Neural cell (in vitro differentiated cells): ENCODE results near the gene SFXN4. TPM values are rescaled to one million over a fixed set of nuclear protein-coding genes. Genes with fewer than 3 reads are reported as not detected.

ENCODE experiments used
- H2AFZ ChIP-seq: fragments of 200-600, 300-800 bp; sonication (generic), shearing (Covaris generic); 2 replicates; pipeline ENCODE4 v1.6.0; 2014; ENCODE audit warnings: low read depth, mild to moderate bottlenecking, antibody characterized with exemption, low read length, moderate library complexity
- H3F3A ChIP-seq: fragments of 200-600 bp; shearing (Covaris generic); 2 replicates; pipeline ENCODE4 v1.6.1; 2016; ENCODE audit warnings: mild to moderate bottlenecking, moderate library complexity, mixed read lengths, antibody characterized with exemption, low read length; ENCODE audit not compliant: insufficient read depth, poor library complexity, severe bottlenecking
- H3K27ac ChIP-seq: fragments of 200-600, 300-800 bp; sonication (generic), shearing (Covaris generic); 2 replicates; pipeline ENCODE4 v1.5.1; 2014; ENCODE audit warnings: mild to moderate bottlenecking, low read length, moderate library complexity
- H3K27me3 ChIP-seq: fragments of 300-800, 200-600 bp; sonication (generic), shearing (Covaris generic); 2 replicates; pipeline ENCODE4 v1.6.0; 2014; ENCODE audit warnings: mild to moderate bottlenecking, low read depth, low read length, moderate library complexity; ENCODE audit not compliant: insufficient read depth
- H3K36me3 ChIP-seq: fragments of 300-800, 200-600 bp; sonication (generic), shearing (Covaris generic); 2 replicates; pipeline ENCODE4 v1.5.1; 2014; ENCODE audit warnings: mild to moderate bottlenecking, antibody characterized with exemption, low read length, moderate library complexity; ENCODE audit not compliant: insufficient read depth
- H3K4me2 ChIP-seq: fragments of 300-800, 200-600 bp; sonication (generic), shearing (Covaris generic); 2 replicates; pipeline ENCODE4 v1.6.0; 2014; ENCODE audit warnings: mild to moderate bottlenecking, low read length
- H3K4me3 ChIP-seq: fragments of 300-800, 200-600 bp; sonication (generic), shearing (Covaris generic); 2 replicates; pipeline ENCODE4 v1.5.1; 2014; ENCODE audit warnings: mild to moderate bottlenecking, low read length, moderate library complexity
- H3K79me2 ChIP-seq: fragments of 200-600 bp; shearing (Covaris generic); replicated peaks from 2 replicates; pipeline ENCODE4 v1.6.0; 2014; ENCODE audit warnings: mild to moderate bottlenecking, low read length, moderate library complexity; ENCODE audit not compliant: insufficient read depth
- H3K9ac ChIP-seq: fragments of 300-800, 200-600 bp; sonication (generic), shearing (Covaris generic); 2 replicates; pipeline ENCODE4 v1.6.1; 2016; ENCODE audit warnings: mild to moderate bottlenecking, low read length, mixed read lengths
- H3K9me2 ChIP-seq: fragments of 200-600 bp; shearing (Covaris generic); 2 replicates; pipeline ENCODE4 v1.6.1; 2016; ENCODE audit warnings: mild to moderate bottlenecking, low read length, mixed read lengths; ENCODE audit not compliant: insufficient read depth
- H3K9me3 ChIP-seq: fragments of 200-600, 300-800 bp; sonication (generic), shearing (Covaris generic); 2 replicates; pipeline ENCODE4 v1.6.1; 2016; ENCODE audit warnings: mild to moderate bottlenecking, mixed run types, low read length, moderate library complexity, mixed read lengths
- H4K20me1 ChIP-seq: fragments of 200-600 bp; shearing (Covaris generic); 2 replicates; pipeline ENCODE4 v1.6.1; 2016; ENCODE audit warnings: mild to moderate bottlenecking, mixed run types; ENCODE audit not compliant: insufficient read depth
- EP300 ChIP-seq: fragments of 450-650 bp; conservative IDR thresholded peaks from 2 replicates; pipeline ENCODE4 v1.6.1; 2014; ENCODE audit warnings: antibody characterized with exemption, mild to moderate bottlenecking, moderate library complexity; ENCODE audit not compliant: poor library complexity, severe bottlenecking
- EZH2 ChIP-seq: fragments of 200-600, 300-800 bp; shearing (Covaris generic), sonication (generic); IDR thresholded peaks from 2 replicates; pipeline ENCODE4 v1.6.1; 2014; ENCODE audit warnings: antibody characterized with exemption, low read length, borderline replicate concordance, mild to moderate bottlenecking; ENCODE audit not compliant: insufficient read depth, poor library complexity, severe bottlenecking
- MXI1 ChIP-seq: fragments of 450-650 bp; conservative IDR thresholded peaks from 2 replicates; pipeline ENCODE4 v1.6.1; 2014; ENCODE audit warnings: antibody characterized with exemption, mild to moderate bottlenecking; ENCODE audit not compliant: poor library complexity, severe bottlenecking
- POLR2AphosphoS5 ChIP-seq: IDR thresholded peaks from 2 replicates; pipeline ENCODE4 v1.6.1; 2012
- RAD21 ChIP-seq: fragments of 450-650 bp; conservative IDR thresholded peaks from 2 replicates; pipeline ENCODE4 v1.6.1; 2014; ENCODE audit warnings: antibody characterized with exemption, mild to moderate bottlenecking, moderate library complexity
- SMC3 ChIP-seq: fragments of 450-650 bp; conservative IDR thresholded peaks from 2 replicates; pipeline ENCODE4 v1.6.1; 2014; ENCODE audit warnings: antibody characterized with exemption, mild to moderate bottlenecking, moderate library complexity; ENCODE audit not compliant: poor library complexity
- TAF1 ChIP-seq: IDR thresholded peaks from 2 replicates; pipeline ENCODE4 v1.6.1; 2012; ENCODE audit warnings: low read depth
- polyA plus RNA-seq: library from polyadenylated mRNA; depleted of rRNA; stranded (reverse); fragments of >200 nt; gene quantifications from 2 replicates; pipeline ENCODE4 v1.2.3, GENCODE V29; 2014
- TF ChIP-seq, protein P1 (sequence below): IDR thresholded peaks from 2 replicates; pipeline ENCODE4 v1.6.1; 2012; ENCODE audit warnings: borderline replicate concordance
- TF ChIP-seq, protein P2 (sequence below): fragments of 450-650 bp; IDR thresholded peaks from 2 replicates; pipeline ENCODE4 v1.5.1; 2014; ENCODE audit warnings: antibody characterized with exemption, mild to moderate bottlenecking, moderate library complexity; ENCODE audit not compliant: poor library complexity, severe bottlenecking

SFXN4 gene
- polyA plus RNA-seq, 1 donor from 2014 or later, result 23.7 TPM

DNA sequence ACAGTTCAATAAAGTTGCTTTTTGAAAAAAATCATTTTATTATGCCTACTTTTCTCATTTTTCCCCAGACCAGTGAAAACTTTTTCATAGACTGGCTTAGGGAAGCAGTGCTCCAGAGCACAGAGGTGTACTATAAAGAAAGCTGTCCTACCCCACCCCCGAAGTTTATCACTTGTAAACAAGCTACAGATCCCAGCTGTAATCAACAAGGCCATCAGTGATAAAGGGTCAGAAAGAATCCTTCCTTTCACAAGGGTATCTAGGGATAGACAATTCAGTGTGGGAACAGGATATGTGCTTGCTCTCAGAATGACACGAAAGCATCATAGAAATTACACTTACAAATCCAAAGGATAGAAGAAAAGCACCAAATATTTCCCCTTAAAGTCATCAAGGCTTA is 8.6 kb upstream of the SFXN4 start:
- no peak overlapping the region for H3K27ac ChIP-seq
- H4K20me1 ChIP-seq, result no peaks in the 10 kb centered on the region
- H3K36me3 ChIP-seq, result peaks cover 8% of the 10 kb centered on the region
- peaks cover 24% of the 10 kb centered on the region for H3K79me2 ChIP-seq
- H3F3A ChIP-seq, result no peaks in the 10 kb centered on the region
- no peak overlapping the region for H3K4me3 ChIP-seq
- H3K4me2 ChIP-seq, result no peak overlapping the region
- H3K9me3 ChIP-seq, result no peaks in the 10 kb centered on the region
- no peak for TF ChIP-seq TAF1
- H3K9ac ChIP-seq, result no peak overlapping the region
- H3K9me2 ChIP-seq, result no peaks in the 10 kb centered on the region
- H3K27me3 ChIP-seq, result no peaks in the 10 kb centered on the region
- H2AFZ ChIP-seq, result no peak overlapping the region

DNA sequence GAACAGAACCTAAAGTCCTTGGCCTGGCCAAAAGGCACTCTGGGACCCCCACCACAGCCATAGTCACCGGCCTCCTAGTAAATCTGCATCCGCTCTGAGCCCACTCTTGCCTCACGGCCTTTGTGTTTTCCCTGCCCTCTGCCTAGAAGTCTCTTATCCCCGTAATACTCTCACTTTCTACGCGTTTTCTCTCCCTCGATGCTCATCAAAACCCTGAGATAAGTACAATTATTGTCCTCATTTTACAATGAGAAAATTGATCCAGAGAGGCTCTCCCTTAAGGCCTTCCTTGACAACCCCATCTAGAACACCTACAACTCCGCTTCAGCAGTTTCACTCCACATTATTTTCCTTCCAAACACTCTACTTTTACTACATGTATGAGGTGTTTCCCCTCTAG is 1.5 kb upstream of the SFXN4 start:
- Histone ChIP-seq H3K4me3 (no peak overlapping the region), H3K79me2 (no peaks in the 10 kb centered on the region), H3K4me2 (no peak overlapping the region), H3K9me3 (no peaks in the 10 kb centered on the region), H3K9ac (no peak overlapping the region), H3K27ac (no peak overlapping the region), H2AFZ (no peak overlapping the region), H3F3A (no peaks in the 10 kb centered on the region), H3K36me3 (peaks cover 6% of the 10 kb centered on the region), H3K9me2 (no peaks in the 10 kb centered on the region), H3K27me3 (peaks cover 9% of the 10 kb centered on the region), H4K20me1 (no peaks in the 10 kb centered on the region)
- TF ChIP-seq, protein P1, sequence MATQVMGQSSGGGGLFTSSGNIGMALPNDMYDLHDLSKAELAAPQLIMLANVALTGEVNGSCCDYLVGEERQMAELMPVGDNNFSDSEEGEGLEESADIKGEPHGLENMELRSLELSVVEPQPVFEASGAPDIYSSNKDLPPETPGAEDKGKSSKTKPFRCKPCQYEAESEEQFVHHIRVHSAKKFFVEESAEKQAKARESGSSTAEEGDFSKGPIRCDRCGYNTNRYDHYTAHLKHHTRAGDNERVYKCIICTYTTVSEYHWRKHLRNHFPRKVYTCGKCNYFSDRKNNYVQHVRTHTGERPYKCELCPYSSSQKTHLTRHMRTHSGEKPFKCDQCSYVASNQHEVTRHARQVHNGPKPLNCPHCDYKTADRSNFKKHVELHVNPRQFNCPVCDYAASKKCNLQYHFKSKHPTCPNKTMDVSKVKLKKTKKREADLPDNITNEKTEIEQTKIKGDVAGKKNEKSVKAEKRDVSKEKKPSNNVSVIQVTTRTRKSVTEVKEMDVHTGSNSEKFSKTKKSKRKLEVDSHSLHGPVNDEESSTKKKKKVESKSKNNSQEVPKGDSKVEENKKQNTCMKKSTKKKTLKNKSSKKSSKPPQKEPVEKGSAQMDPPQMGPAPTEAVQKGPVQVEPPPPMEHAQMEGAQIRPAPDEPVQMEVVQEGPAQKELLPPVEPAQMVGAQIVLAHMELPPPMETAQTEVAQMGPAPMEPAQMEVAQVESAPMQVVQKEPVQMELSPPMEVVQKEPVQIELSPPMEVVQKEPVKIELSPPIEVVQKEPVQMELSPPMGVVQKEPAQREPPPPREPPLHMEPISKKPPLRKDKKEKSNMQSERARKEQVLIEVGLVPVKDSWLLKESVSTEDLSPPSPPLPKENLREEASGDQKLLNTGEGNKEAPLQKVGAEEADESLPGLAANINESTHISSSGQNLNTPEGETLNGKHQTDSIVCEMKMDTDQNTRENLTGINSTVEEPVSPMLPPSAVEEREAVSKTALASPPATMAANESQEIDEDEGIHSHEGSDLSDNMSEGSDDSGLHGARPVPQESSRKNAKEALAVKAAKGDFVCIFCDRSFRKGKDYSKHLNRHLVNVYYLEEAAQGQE, result no peak
- TF ChIP-seq, protein P2, sequence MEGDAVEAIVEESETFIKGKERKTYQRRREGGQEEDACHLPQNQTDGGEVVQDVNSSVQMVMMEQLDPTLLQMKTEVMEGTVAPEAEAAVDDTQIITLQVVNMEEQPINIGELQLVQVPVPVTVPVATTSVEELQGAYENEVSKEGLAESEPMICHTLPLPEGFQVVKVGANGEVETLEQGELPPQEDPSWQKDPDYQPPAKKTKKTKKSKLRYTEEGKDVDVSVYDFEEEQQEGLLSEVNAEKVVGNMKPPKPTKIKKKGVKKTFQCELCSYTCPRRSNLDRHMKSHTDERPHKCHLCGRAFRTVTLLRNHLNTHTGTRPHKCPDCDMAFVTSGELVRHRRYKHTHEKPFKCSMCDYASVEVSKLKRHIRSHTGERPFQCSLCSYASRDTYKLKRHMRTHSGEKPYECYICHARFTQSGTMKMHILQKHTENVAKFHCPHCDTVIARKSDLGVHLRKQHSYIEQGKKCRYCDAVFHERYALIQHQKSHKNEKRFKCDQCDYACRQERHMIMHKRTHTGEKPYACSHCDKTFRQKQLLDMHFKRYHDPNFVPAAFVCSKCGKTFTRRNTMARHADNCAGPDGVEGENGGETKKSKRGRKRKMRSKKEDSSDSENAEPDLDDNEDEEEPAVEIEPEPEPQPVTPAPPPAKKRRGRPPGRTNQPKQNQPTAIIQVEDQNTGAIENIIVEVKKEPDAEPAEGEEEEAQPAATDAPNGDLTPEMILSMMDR, result no peak
- TF ChIP-seq POLR2AphosphoS5 (no peak), SMC3 (no peak), TAF1 (no peak), MXI1 (no peak), EP300 (no peak)

DNA sequence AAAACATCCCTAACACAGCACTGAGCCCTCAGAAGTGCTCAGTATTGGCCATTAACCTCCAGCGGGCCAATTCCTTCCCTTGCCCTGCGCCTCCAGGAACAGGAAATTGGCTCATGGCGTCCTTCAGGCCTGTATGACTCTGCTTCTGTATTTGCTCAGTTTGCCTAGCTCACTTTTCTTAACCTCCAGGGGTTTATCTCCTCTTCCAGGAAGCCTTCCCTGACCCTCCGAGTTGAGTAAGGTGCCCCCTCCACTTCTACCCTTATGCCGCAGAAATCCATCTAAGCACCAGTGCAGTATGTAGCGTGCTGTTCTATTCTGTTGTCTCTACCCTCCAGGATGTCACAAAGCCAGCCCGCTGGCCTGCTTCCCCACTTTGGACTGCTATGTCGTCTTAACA is 1.1 kb upstream of the SFXN4 start:
- no peaks in the 10 kb centered on the region for H4K20me1 ChIP-seq
- no peak for TF ChIP-seq SMC3
- TF ChIP-seq EZH2, result no peak
- no peak for TF ChIP-seq MXI1
- no peak for TF ChIP-seq EP300
- TF ChIP-seq TAF1, result no peak
- TF ChIP-seq RAD21, result no peak
- TF ChIP-seq, protein P1, result no peak
- TF ChIP-seq, protein P2, result no peak
- no peak for TF ChIP-seq POLR2AphosphoS5
- H3K4me3 ChIP-seq, result no peak overlapping the region
- no peaks in the 10 kb centered on the region for H3K9me2 ChIP-seq
- no peaks in the 10 kb centered on the region for H3K9me3 ChIP-seq
- H3K9ac ChIP-seq, result no peak overlapping the region
- H3K27ac ChIP-seq, result no peak overlapping the region
- H3K27me3 ChIP-seq, result peaks cover 9% of the 10 kb centered on the region
- H2AFZ ChIP-seq, result no peak overlapping the region
- no peaks in the 10 kb centered on the region for H3K79me2 ChIP-seq
- H3K4me2 ChIP-seq, result no peak overlapping the region
- no peaks in the 10 kb centered on the region for H3F3A ChIP-seq
- H3K36me3 ChIP-seq, result peaks cover 5% of the 10 kb centered on the region
